VCaP (cell line): ENCODE data around the gene MTMR12.

Experiments
- H3K27ac ChIP-seq: fragments of 450-650 bp; 2 replicates; pipeline ENCODE4 v1.5.1; 2017
- CTCF ChIP-seq: fragments of 450-650 bp; conservative IDR thresholded peaks from 2 replicates; pipeline ENCODE4 v1.5.1; 2017; ENCODE audit warnings: mild to moderate bottlenecking, moderate library complexity

The MTMR12 gene

GRCh38 chr5:32193591-32193990 lies 119.1 kb downstream of the MTMR12 start:
- TF ChIP-seq CTCF = no peak
- H3K27ac ChIP-seq = peak overlapping the region; percentile 93

GRCh38 chr5:32190095-32190494 lies 122.6 kb downstream of the MTMR12 start:
- H3K27ac ChIP-seq = peak overlapping the region; percentile 23; the same call in 1 of the 2 replicates
- no peak for TF ChIP-seq CTCF

- no peak for TF ChIP-seq CTCF
Observed at GRCh38 chr5:32187675-32188074, 125.1 kb downstream of the MTMR12 start.

GRCh38 chr5:32182463-32183063 lies 130.2 kb downstream of the MTMR12 start:
- H3K27ac ChIP-seq = no peak overlapping the region
- TF ChIP-seq CTCF = no peak

More at GRCh38 chr5:32187675-32188074, 125.1 kb downstream of the MTMR12 start:
- H3K27ac ChIP-seq = no peak overlapping the region
